SK-N-SH (cell line): ENCODE measurements around the gene WNT1. TPM values are rescaled to one million over a fixed set of nuclear protein-coding genes. Genes with fewer than 3 reads are reported as not detected.

Experiments
- CTCF ChIA-PET: fragments of 300-600, 350-600 bp; formaldehyde crosslinking; extraction: SDS; loops from one replicate; lab custom pipeline; 2021; lab: Yijun Ruan, JAX
- POLR2A ChIA-PET: fragments of 350-600 bp; sonication (Branson Sonifier 250); formaldehyde crosslinking; extraction: SDS; loops from one replicate; lab custom pipeline; 2020; ENCODE audit warnings: antibody characterized with exemption, inconsistent platforms; lab: Yijun Ruan, JAX
- DNase-seq: peaks from one replicate; pipeline ENCODE4 v3.0.0; 2012
- H2AFZ ChIP-seq: fragments of 200-600 bp; sonication (generic); 2 replicates; pipeline ENCODE4 v1.8.1; 2016; ENCODE audit warnings: antibody characterized with exemption, mild to moderate bottlenecking, low read depth
- H3F3A ChIP-seq: fragments of 200-600 bp; sonication (generic); replicated peaks from 2 replicates; pipeline ENCODE3; 2016; ENCODE audit warnings: antibody characterized with exemption, mild to moderate bottlenecking; ENCODE audit not compliant: insufficient read depth
- H3K27ac ChIP-seq, 2 experiments: fragments of 200-500 bp in 1 of 2; fragments of 200-600 bp in 1 of 2; sonication (Bioruptor generic) in 1 of 2; sonication (generic), shearing (Covaris generic) in 1 of 2; 2 replicates each; pipeline versions ENCODE4 v1.5.1 to v1.6.1; 2014 to 2016; ENCODE audit warnings: low read depth in 2 of 2, inconsistent platforms in 1 of 2, low read length in 1 of 2, mild to moderate bottlenecking in 1 of 2, mixed read lengths in 1 of 2
- H3K27me3 ChIP-seq: fragments of 200-600 bp; sonication (generic), shearing (Covaris generic); 2 replicates; pipeline ENCODE4 v1.6.1; 2016; ENCODE audit warnings: mixed run types; ENCODE audit not compliant: insufficient read depth
- H3K36me3 ChIP-seq, 2 experiments: fragments of 200-500 bp in 1 of 2; fragments of 200-600 bp in 1 of 2; sonication (Bioruptor generic) in 1 of 2; sonication (generic) in 1 of 2; replicated peaks in 1 of 2; 2 replicates each; pipeline versions ENCODE3 to v1.5.1; 2014 to 2016; ENCODE audit warnings: low read length in 1 of 2, mild to moderate bottlenecking in 1 of 2; ENCODE audit not compliant: insufficient read depth in 2 of 2, control insufficient read depth in 1 of 2
- H3K4me1 ChIP-seq, 2 experiments: fragments of 200-500 bp in 1 of 2; fragments of 200-600 bp in 1 of 2; sonication (Bioruptor generic) in 1 of 2; sonication (generic), shearing (Covaris generic) in 1 of 2; 2 replicates each; pipeline versions ENCODE4 v1.5.1 to v1.6.1; 2014 to 2016; ENCODE audit warnings: low read depth in 1 of 2, low read length in 1 of 2, mixed run types in 1 of 2; ENCODE audit not compliant: insufficient read depth in 2 of 2, control insufficient read depth in 1 of 2
- H3K4me2 ChIP-seq: fragments of 200-600 bp; sonication (generic), shearing (Covaris generic); 2 replicates; pipeline ENCODE4 v1.6.1; 2017; ENCODE audit warnings: mixed run types
- H3K4me3 ChIP-seq, 2 experiments: fragments of 200-500 bp in 1 of 2; fragments of 200-600 bp in 1 of 2; sonication (Bioruptor generic) in 1 of 2; sonication (generic), shearing (Covaris generic) in 1 of 2; 2 replicates each; pipeline versions ENCODE4 v1.5.1 to v1.8.1; 2014 to 2016; ENCODE audit warnings: low read depth in 2 of 2, inconsistent platforms in 1 of 2, low read length in 1 of 2, mild to moderate bottlenecking in 1 of 2, mixed read lengths in 1 of 2, moderate library complexity in 1 of 2
- H3K79me2 ChIP-seq: fragments of 200-600 bp; sonication (generic); 2 replicates; pipeline ENCODE4 v1.8.1; 2017; ENCODE audit warnings: mild to moderate bottlenecking; ENCODE audit not compliant: insufficient read depth
- H3K9ac ChIP-seq: fragments of 200-600 bp; sonication (generic); 2 replicates; pipeline ENCODE4 v1.6.1; 2017; ENCODE audit warnings: mixed run types
- H3K9me2 ChIP-seq: fragments of 200-600 bp; sonication (generic); 2 replicates; pipeline ENCODE4 v1.6.1; 2017; ENCODE audit warnings: mixed run types
- H3K9me3 ChIP-seq: fragments of 200-600 bp; sonication (generic); 2 replicates; pipeline ENCODE4 v1.6.1; 2017; ENCODE audit warnings: mixed run types, mild to moderate bottlenecking, moderate library complexity
- H4K20me1 ChIP-seq: fragments of 200-600 bp; sonication (generic); 2 replicates; pipeline ENCODE4 v1.6.1; 2017; ENCODE audit warnings: mild to moderate bottlenecking, mixed run types; ENCODE audit not compliant: insufficient read depth
- CHD2 ChIP-seq: fragments of 150-350 bp; IDR thresholded peaks from 2 replicates; pipeline ENCODE4 v1.6.1; 2018; ENCODE audit warnings: low read length; ENCODE audit not compliant: partially characterized antibody
- ELF1 ChIP-seq: IDR thresholded peaks from 2 replicates; pipeline ENCODE4 v1.4.0; 2012
- EP300 ChIP-seq, 2 experiments: IDR thresholded peaks; 2 replicates each; pipeline versions ENCODE4 v1.4.0 to v1.6.1; 2012; ENCODE audit warnings: borderline replicate concordance in 1 of 2, low read depth in 1 of 2, low read length in 1 of 2
- EZH2phosphoT487 ChIP-seq: fragments of 200-600 bp; sonication (generic); IDR thresholded peaks from 2 replicates; pipeline ENCODE4 v1.6.1; 2017; ENCODE audit warnings: low read depth, mixed run types, mild to moderate bottlenecking, antibody characterized with exemption, moderate library complexity, borderline replicate concordance
- FOXJ3 ChIP-seq: sonication (generic); formaldehyde crosslinking; IDR thresholded peaks from 2 replicates; pipeline ENCODE4 v1.5.1; 2020; ENCODE audit warnings: mild to moderate bottlenecking, missing genetic modification reagents
- FOXM1 ChIP-seq: IDR thresholded peaks from 2 replicates; pipeline ENCODE4 v1.4.0; 2012; ENCODE audit warnings: low read depth, mild to moderate bottlenecking
- GABPA ChIP-seq: IDR thresholded peaks from 2 replicates; pipeline ENCODE4 v1.4.0; 2012; ENCODE audit warnings: low read depth, mild to moderate bottlenecking
- JUND ChIP-seq: IDR thresholded peaks from 2 replicates; pipeline ENCODE4 v1.4.0; 2012
- MAX ChIP-seq: IDR thresholded peaks from 2 replicates; pipeline ENCODE4 v1.4.0; 2012; ENCODE audit warnings: low read depth
- MEF2A ChIP-seq: IDR thresholded peaks from 2 replicates; pipeline ENCODE4 v1.4.0; 2012; ENCODE audit warnings: low read depth, borderline replicate concordance
- MXI1 ChIP-seq: IDR thresholded peaks from 2 replicates; pipeline ENCODE4 v1.6.1; 2012; ENCODE audit warnings: mild to moderate bottlenecking, low read depth, low read length, improper control_type of control experiment
- NFIC ChIP-seq: IDR thresholded peaks from 2 replicates; pipeline ENCODE4 v1.4.0; 2012; ENCODE audit warnings: borderline replicate concordance
- NRF1 ChIP-seq: IDR thresholded peaks from 2 replicates; pipeline ENCODE4 v1.6.1; 2012; ENCODE audit warnings: low read depth, mild to moderate bottlenecking, low read length
- POLR2AphosphoS5 ChIP-seq: IDR thresholded peaks from 2 replicates; pipeline ENCODE4 v1.6.1; 2012; ENCODE audit warnings: low read depth, low read length
- RCOR1 ChIP-seq: fragments of 150-350 bp; IDR thresholded peaks from 2 replicates; pipeline ENCODE4 v1.6.1; 2017; ENCODE audit warnings: antibody characterized with exemption, low read length
- REST ChIP-seq: IDR thresholded peaks from 2 replicates; pipeline ENCODE4 v1.6.1; 2012; ENCODE audit warnings: mild to moderate bottlenecking, low read depth, low read length, moderate library complexity
- SIN3A ChIP-seq: IDR thresholded peaks from 2 replicates; pipeline ENCODE4 v1.6.1; 2012; ENCODE audit warnings: low read depth, mild to moderate bottlenecking, low read length, moderate library complexity, borderline replicate concordance
- SMC3 ChIP-seq: IDR thresholded peaks from 2 replicates; pipeline ENCODE4 v1.6.1; 2012; ENCODE audit warnings: low read depth, low read length, improper control_type of control experiment
- TAF1 ChIP-seq: IDR thresholded peaks from 2 replicates; pipeline ENCODE4 v1.6.1; 2012; ENCODE audit warnings: low read depth, mild to moderate bottlenecking, low read length, moderate library complexity, borderline replicate concordance
- TCF12 ChIP-seq: IDR thresholded peaks from 2 replicates; pipeline ENCODE4 v1.4.0; 2012
- TEAD4 ChIP-seq: IDR thresholded peaks from 2 replicates; pipeline ENCODE4 v1.4.0; 2012; ENCODE audit warnings: mild to moderate bottlenecking, borderline replicate concordance; ENCODE audit not compliant: insufficient read depth
- YY1 ChIP-seq: IDR thresholded peaks from 2 replicates; pipeline ENCODE4 v1.4.0; 2012; ENCODE audit warnings: low read depth, mild to moderate bottlenecking
- WGBS: methylation state at CpG from one replicate; pipeline ENCODE4 v1.1.6; 2017; ENCODE audit warnings: low lambda C conversion rate; 5-methylcytosine and 5-hydroxymethylcytosine counted together
- polyA plus RNA-seq, 3 experiments: library from polyadenylated mRNA; depleted of rRNA; stranded (reverse); fragments of >200 nt; gene quantifications; 2 replicates each; pipeline ENCODE4 v1.2.3, GENCODE V29; 2012
- TF ChIP-seq, protein P1 (sequence below): fragments of 200-600 bp; sonication (generic); IDR thresholded peaks from 2 replicates; pipeline ENCODE4 v1.6.1; 2017; ENCODE audit warnings: antibody characterized with exemption, mild to moderate bottlenecking, moderate library complexity
- TF ChIP-seq, protein P2 (sequence below): IDR thresholded peaks from 2 replicates; pipeline ENCODE4; 2012

WNT1 gene
- polyA plus RNA-seq, 1 of the 3 experiments (the other 2 are of a cell fraction), result not detected

DNA sequence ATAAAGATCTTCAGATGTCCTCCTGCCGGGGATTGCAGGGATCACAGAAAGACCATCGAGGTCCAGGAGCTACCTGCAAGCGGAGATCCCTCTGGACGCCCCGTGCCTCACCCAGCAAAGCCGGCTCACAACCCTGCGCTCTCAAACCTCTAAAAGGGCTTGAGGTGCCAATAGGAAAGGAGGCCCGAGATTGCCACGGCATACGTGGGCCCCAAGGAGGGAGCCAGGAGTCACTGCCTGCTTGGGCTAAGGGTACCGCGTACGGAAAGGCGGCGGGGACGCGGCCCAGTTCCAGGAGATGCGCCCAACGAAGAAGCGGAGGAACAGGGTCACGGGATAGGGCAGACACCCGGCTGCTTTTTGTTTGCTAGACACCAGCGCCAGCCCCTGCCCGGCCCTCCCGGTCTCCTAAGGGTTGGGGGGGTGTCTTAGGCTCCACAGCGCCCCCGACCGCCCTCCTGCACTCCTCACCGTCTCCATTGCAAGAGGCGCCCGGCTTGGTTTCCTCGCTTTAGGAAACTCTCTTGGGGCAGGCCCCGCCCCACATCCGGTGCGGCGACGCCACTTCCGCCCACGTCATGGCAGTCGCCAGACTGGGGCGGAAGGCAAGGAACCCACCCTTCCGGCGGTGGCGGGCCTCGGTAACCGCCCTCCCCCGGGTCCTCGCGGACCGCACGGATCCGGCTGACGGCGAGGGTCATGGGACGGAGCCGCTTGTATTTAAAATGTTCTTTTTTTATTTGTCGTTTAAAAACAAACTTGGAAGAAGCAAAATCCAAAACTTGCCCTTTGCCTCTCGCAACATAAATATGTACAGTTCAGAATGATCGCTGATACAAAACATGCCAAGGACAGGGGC lies 40.4 kb downstream of the WNT1 start, which contains the start of gene PRKAG1:
PRKAG1 (minus strand) TSS at position 516 of the 859 bp plus-strand sequence; CDS start at position 480, 36 bp downstream.
- Histone ChIP-seq H2AFZ (peak within 1 kb of the TSS; percentile 65), H3K9ac (peak within 1 kb of the TSS; percentile 91), H3K27me3 (no peaks in the 10 kb centered on the region), H3K79me2 (peaks cover 39% of the 10 kb centered on the region), H3K4me2 (peak within 1 kb of the TSS; percentile 84), H3K4me1 (peaks cover 0 to 14% of the 10 kb centered on the region in 2 experiments; a peak in 2 of 4 replicates), H3K36me3 (peaks cover 12 to 20% of the 10 kb centered on the region in 2 experiments), H3K27ac (peak within 1 kb of the TSS; percentile 90 to 98), H3K4me3 (peak within 1 kb of the TSS; percentile 79 to 93), H3K9me3 (no peaks in the 10 kb centered on the region), H3K9me2 (no peaks in the 10 kb centered on the region), H4K20me1 (no peaks in the 10 kb centered on the region; the same call in 1 of the 2 replicates), H3F3A (peaks cover 21% of the 10 kb centered on the region)
- POLR2A ChIA-PET, result interaction anchor here (0.7 to 1.6 kb wide), 7 partner anchors 12 to 61 kb away, joined by 3 to 5 read pairs (median 3); partner anchors contain the start of gene ARF3
- CTCF ChIA-PET, result interaction anchor here (0.8 to 11.3 kb wide), 11 partner anchors 10 to 114 kb away, joined by 3 to 136 read pairs (median 5); partner anchors contain the start of genes DDN and WNT1
- DNase-seq, result peak; percentile 98
- TF ChIP-seq MAX (peak; percentile 93), MEF2A (no peak; the same call in 1 of the 2 replicates), NRF1 (no peak), TCF12 (peak; percentile 5; the same call in 1 of the 2 replicates), FOXM1 (no peak), SIN3A (peak; percentile 88), EP300 (IDR thresholded peaks at IDR 0.05; ENCODE audit: borderline replicate concordance in 1 of 2, low read depth in 1 of 2, low read length in 1 of 2) (peak in 1 of 2 experiments; percentile 19; a peak in 1 of 4 replicates), FOXJ3 (CRISPR knock-in tag) (no peak), SMC3 (no peak), TAF1 (peak; percentile 97), EZH2phosphoT487 (no peak), REST (peak; percentile 64), NFIC (no peak; the same call in 1 of the 2 replicates), ELF1 (peak; percentile 82), RCOR1 (no peak), POLR2AphosphoS5 (peak; percentile 91), GABPA (peak; percentile 95), TEAD4 (no peak), CHD2 (peak; percentile 83), MXI1 (peak; percentile 70), YY1 (peak; percentile 82; the same call in 1 of the 2 replicates), JUND (no peak; the same call in 1 of the 2 replicates)
- TF ChIP-seq, protein P1, sequence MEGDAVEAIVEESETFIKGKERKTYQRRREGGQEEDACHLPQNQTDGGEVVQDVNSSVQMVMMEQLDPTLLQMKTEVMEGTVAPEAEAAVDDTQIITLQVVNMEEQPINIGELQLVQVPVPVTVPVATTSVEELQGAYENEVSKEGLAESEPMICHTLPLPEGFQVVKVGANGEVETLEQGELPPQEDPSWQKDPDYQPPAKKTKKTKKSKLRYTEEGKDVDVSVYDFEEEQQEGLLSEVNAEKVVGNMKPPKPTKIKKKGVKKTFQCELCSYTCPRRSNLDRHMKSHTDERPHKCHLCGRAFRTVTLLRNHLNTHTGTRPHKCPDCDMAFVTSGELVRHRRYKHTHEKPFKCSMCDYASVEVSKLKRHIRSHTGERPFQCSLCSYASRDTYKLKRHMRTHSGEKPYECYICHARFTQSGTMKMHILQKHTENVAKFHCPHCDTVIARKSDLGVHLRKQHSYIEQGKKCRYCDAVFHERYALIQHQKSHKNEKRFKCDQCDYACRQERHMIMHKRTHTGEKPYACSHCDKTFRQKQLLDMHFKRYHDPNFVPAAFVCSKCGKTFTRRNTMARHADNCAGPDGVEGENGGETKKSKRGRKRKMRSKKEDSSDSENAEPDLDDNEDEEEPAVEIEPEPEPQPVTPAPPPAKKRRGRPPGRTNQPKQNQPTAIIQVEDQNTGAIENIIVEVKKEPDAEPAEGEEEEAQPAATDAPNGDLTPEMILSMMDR, result peak; percentile 57
- TF ChIP-seq, protein P2, sequence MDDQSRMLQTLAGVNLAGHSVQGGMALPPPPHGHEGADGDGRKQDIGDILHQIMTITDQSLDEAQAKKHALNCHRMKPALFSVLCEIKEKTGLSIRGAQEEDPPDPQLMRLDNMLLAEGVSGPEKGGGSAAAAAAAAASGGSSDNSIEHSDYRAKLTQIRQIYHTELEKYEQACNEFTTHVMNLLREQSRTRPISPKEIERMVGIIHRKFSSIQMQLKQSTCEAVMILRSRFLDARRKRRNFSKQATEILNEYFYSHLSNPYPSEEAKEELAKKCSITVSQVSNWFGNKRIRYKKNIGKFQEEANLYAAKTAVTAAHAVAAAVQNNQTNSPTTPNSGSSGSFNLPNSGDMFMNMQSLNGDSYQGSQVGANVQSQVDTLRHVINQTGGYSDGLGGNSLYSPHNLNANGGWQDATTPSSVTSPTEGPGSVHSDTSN, result peak; percentile 61
- 2% methylated on average over 44 of the region's 59 CpGs for WGBS
